Keratinocyte (primary cell): ENCODE data around the gene GNB1L. TPM values are rescaled to one million over a fixed set of nuclear protein-coding genes. Genes with fewer than 3 reads are reported as not detected.

ENCODE experiments used
- DNase-seq: peaks from one replicate; pipeline ENCODE4 v3.0.0-alpha.2; 2011; ENCODE audit warnings: low read depth, missing footprints, low spot score
- FAIRE-seq: peaks from 2 replicates; lab custom pipeline; 2011; peaks lifted over from hg19 to GRCh38; lab: Jason Lieb, UNC
- H2AFZ ChIP-seq: 2 replicates; pipeline ENCODE4 v1.6.0; 2012; ENCODE audit warnings: low read length, control low read depth, inconsistent platforms; ENCODE audit not compliant: control insufficient read depth
- H3K27ac ChIP-seq: 2 replicates; pipeline ENCODE4 v1.5.1; 2011; ENCODE audit warnings: low read length; ENCODE audit not compliant: control insufficient read depth, insufficient read depth
- H3K27me3 ChIP-seq: 3 replicates; pipeline ENCODE4 v1.6.0; 2011; ENCODE audit warnings: low read length; ENCODE audit not compliant: control insufficient read depth, insufficient read depth; ENCODE audit errors: extremely low read depth
- H3K36me3 ChIP-seq, 2 experiments: 2 replicates in 1 of 2; 3 replicates in 1 of 2; pipeline ENCODE4 v1.5.1; 2011; ENCODE audit warnings: low read length in 2 of 2, mild to moderate bottlenecking in 1 of 2; ENCODE audit not compliant: control insufficient read depth in 2 of 2, insufficient read depth in 2 of 2; ENCODE audit errors: extremely low read depth in 1 of 2
- H3K4me1 ChIP-seq: 3 replicates; pipeline ENCODE4 v1.5.1; 2011; ENCODE audit warnings: low read length; ENCODE audit not compliant: control insufficient read depth, insufficient read depth; ENCODE audit errors: extremely low read depth
- H3K4me2 ChIP-seq: 3 replicates; pipeline ENCODE4 v1.6.0; 2011; ENCODE audit warnings: low read depth, low read length; ENCODE audit not compliant: control insufficient read depth, insufficient read depth; ENCODE audit errors: extremely low read depth
- H3K4me3 ChIP-seq, 3 experiments: fragments of 200-600 bp in 1 of 3; sonication (generic) in 1 of 3; 2 replicates in 2 of 3; 3 replicates in 1 of 3; pipeline ENCODE4 v1.5.1; 2011 to 2016; ENCODE audit warnings: low read length in 3 of 3, mild to moderate bottlenecking in 3 of 3, control low read depth in 2 of 3, inconsistent platforms in 1 of 3, low read depth in 1 of 3, mixed read lengths in 1 of 3, mixed run types in 1 of 3, moderate library complexity in 1 of 3; ENCODE audit not compliant: control insufficient read depth in 2 of 3, insufficient read depth in 2 of 3; ENCODE audit errors: extremely low read depth in 1 of 3
- H3K79me2 ChIP-seq: 2 replicates; pipeline ENCODE4 v1.6.0; 2012; ENCODE audit warnings: low read length; ENCODE audit not compliant: control insufficient read depth, insufficient read depth
- H3K9ac ChIP-seq: 3 replicates; pipeline ENCODE4 v1.6.0; 2011; ENCODE audit warnings: low read length; ENCODE audit not compliant: control insufficient read depth, insufficient read depth; ENCODE audit errors: extremely low read depth
- H3K9me1 ChIP-seq: 3 replicates; pipeline ENCODE4 v1.6.0; 2011; ENCODE audit warnings: low read length; ENCODE audit not compliant: control insufficient read depth, insufficient read depth; ENCODE audit errors: extremely low read depth
- H3K9me3 ChIP-seq: 2 replicates; pipeline ENCODE4 v1.5.1; 2012; ENCODE audit warnings: low read depth, low read length; ENCODE audit not compliant: control insufficient read depth
- H4K20me1 ChIP-seq: 3 replicates; pipeline ENCODE4 v1.6.0; 2011; ENCODE audit warnings: low read length; ENCODE audit not compliant: control insufficient read depth, insufficient read depth; ENCODE audit errors: extremely low read depth
- EZH2 ChIP-seq: IDR thresholded peaks from one replicate; pipeline ENCODE4 v1.6.1; 2012; ENCODE audit warnings: inconsistent platforms, mild to moderate bottlenecking, low read length, moderate library complexity
- dilution Hi-C: fragments of 300-500 bp; cut with MboI; formaldehyde crosslinking; loops from one replicate; pipeline ENCODE4 v1.7.0; 2020; ENCODE audit warnings: low sequenced_read_pairs; ENCODE audit not compliant: extremely low pct_ligation_motif_present
- polyA plus RNA-seq, 5 experiments: library from polyadenylated mRNA; depleted of rRNA in 3 of 5; stranded (reverse) in 3 of 5; stranded (forward) in 1 of 5; unstranded in 1 of 5; fragments of >200 nt; gene quantifications; 1 replicate in 1 of 5; 2 replicates in 3 of 5; 3 replicates in 1 of 5; pipeline versions ENCODE4 v1.2.1 to v1.2.3, GENCODE V29; 2011 to 2012; ENCODE audit warnings: missing spikeins in 2 of 5, low read depth in 1 of 5, low replicate concordance in 1 of 5
- TF ChIP-seq, protein P1 (sequence below), 3 experiments: IDR thresholded peaks in 1 of 3; conservative IDR thresholded peaks in 1 of 3; optimal IDR thresholded peaks in 1 of 3; 2 replicates in 2 of 3; 3 replicates in 1 of 3; pipeline versions ENCODE3 to v1.5.1; 2011; ENCODE audit warnings: low read length in 3 of 3, mild to moderate bottlenecking in 3 of 3, moderate library complexity in 2 of 3, control low read depth in 1 of 3, inconsistent platforms in 1 of 3; ENCODE audit not compliant: insufficient read depth in 2 of 3; ENCODE audit errors: extremely low read depth in 1 of 3

The GNB1L gene
- polyA plus RNA-seq, 1 donor (not counting 4 experiments of a cell fraction or from before 2014, with no cell fraction given): 2.0 TPM

DNA sequence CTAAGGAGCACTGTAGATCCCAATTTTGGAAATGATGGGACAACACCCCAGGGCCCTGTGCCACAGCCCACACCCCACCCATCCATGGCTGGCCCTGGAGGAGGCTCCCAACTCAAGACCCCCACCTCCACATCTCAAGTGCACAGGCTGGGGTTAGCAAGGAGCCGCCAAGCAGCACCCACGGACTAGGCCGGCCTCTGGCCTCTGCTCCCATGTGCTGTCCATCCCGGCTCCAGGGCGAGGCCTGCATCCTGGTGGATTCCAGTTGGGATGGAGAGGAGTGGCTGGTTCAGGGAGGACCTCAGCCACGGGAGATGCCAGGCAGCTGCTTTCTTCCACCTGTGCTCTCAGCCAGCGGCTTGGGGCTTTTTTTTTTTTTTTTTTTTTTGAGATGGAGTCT, 43.5 kb upstream of the GNB1L start:
- Histone ChIP-seq H3K4me3 (no peak overlapping the region), H3K9ac (no peak overlapping the region), H3K27ac (no peak overlapping the region), H2AFZ (no peak overlapping the region), H3K36me3 (peaks cover 0 to 1% of the 10 kb centered on the region in 2 experiments), H3K4me1 (no peaks in the 10 kb centered on the region), H3K4me2 (no peak overlapping the region), H3K9me3 (no peaks in the 10 kb centered on the region), H3K79me2 (no peaks in the 10 kb centered on the region), H4K20me1 (no peaks in the 10 kb centered on the region), H3K27me3 (no peaks in the 10 kb centered on the region), H3K9me1 (no peaks in the 10 kb centered on the region)
- FAIRE-seq: no peak
- dilution Hi-C loops: no loop called here
- no peak for DNase-seq
- TF ChIP-seq, protein P1, sequence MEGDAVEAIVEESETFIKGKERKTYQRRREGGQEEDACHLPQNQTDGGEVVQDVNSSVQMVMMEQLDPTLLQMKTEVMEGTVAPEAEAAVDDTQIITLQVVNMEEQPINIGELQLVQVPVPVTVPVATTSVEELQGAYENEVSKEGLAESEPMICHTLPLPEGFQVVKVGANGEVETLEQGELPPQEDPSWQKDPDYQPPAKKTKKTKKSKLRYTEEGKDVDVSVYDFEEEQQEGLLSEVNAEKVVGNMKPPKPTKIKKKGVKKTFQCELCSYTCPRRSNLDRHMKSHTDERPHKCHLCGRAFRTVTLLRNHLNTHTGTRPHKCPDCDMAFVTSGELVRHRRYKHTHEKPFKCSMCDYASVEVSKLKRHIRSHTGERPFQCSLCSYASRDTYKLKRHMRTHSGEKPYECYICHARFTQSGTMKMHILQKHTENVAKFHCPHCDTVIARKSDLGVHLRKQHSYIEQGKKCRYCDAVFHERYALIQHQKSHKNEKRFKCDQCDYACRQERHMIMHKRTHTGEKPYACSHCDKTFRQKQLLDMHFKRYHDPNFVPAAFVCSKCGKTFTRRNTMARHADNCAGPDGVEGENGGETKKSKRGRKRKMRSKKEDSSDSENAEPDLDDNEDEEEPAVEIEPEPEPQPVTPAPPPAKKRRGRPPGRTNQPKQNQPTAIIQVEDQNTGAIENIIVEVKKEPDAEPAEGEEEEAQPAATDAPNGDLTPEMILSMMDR (optimal IDR thresholded peaks at IDR 0.05 in 1 of 3, IDR thresholded peaks at IDR 0.05 in 1 of 3, conservative IDR thresholded peaks at IDR 0.05 in 1 of 3; ENCODE audit: extremely low read depth in 1 of 3, insufficient read depth in 2 of 3, low read length in 3 of 3): no peak
- TF ChIP-seq EZH2: no peak

DNA sequence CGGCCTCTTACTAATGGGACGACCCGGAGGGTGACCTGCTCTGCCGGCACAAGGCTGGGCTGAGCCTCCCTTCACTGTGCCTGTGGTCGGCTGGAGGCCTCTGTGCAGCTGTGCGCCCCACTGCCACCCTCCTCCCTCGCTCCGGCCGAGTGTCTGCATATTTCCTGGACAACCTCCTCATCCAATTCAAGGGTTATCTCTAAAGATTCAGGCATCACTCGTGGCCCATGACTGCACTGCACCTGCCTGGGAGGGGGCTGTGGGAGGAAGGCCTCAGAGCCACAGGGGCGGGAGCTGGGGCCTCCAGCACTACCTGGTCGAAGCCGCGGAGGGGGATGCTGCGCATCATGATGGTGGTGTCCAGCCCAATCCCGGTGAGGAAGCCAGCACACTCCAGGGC, 43.1 kb upstream of the GNB1L start:
- Histone ChIP-seq H3K27ac (no peak overlapping the region), H3K9me3 (no peaks in the 10 kb centered on the region), H3K4me3 (no peak overlapping the region), H3K27me3 (no peaks in the 10 kb centered on the region), H2AFZ (no peak overlapping the region), H4K20me1 (no peaks in the 10 kb centered on the region), H3K9me1 (no peaks in the 10 kb centered on the region), H3K9ac (no peak overlapping the region), H3K4me1 (peaks cover 2% of the 10 kb centered on the region), H3K4me2 (no peak overlapping the region), H3K36me3 (peaks cover 0 to 1% of the 10 kb centered on the region in 2 experiments), H3K79me2 (no peaks in the 10 kb centered on the region)
- TF ChIP-seq EZH2: no peak
- TF ChIP-seq, protein P1 (optimal IDR thresholded peaks at IDR 0.05 in 1 of 3, IDR thresholded peaks at IDR 0.05 in 1 of 3, conservative IDR thresholded peaks at IDR 0.05 in 1 of 3; ENCODE audit: extremely low read depth in 1 of 3, insufficient read depth in 2 of 3, low read length in 3 of 3): no peak
- dilution Hi-C loops: no loop called here
- DNase-seq (no peak), FAIRE-seq (no peak)
